GM19328 (cell line): Measurements from ENCODE around the gene SPTBN1.

Experiments used
- ATAC-seq: cut with Tn5 transposase; IDR thresholded peaks from one replicate; pipeline ENCODE4 v1.9.1; 2021; ENCODE audit warnings: mild to moderate bottlenecking, moderate library complexity; ENCODE audit not compliant: unreplicated experiment

The SPTBN1 gene

GRCh38 chr2:54432251-54433015 is 23.7 kb upstream of the SPTBN1 start:
- ATAC-seq = no peak

GRCh38 chr2:54434229-54434628 is 21.9 kb upstream of the SPTBN1 start:
- ATAC-seq = no peak

GRCh38 chr2:54434711-54435110 is 21.4 kb upstream of the SPTBN1 start:
- no peak for ATAC-seq

GRCh38 chr2:54435325-54436226 is 20.6 kb upstream of the SPTBN1 start:
- no peak for ATAC-seq

- no peak for ATAC-seq
Observed at GRCh38 chr2:54437588-54437987, 18.5 kb upstream of the SPTBN1 start.

- ATAC-seq = no peak
Observed at GRCh38 chr2:54438271-54438670, 17.9 kb upstream of the SPTBN1 start.

- ATAC-seq = no peak
Observed at GRCh38 chr2:54439582-54439981, 16.5 kb upstream of the SPTBN1 start.

- ATAC-seq = no peak
Observed at GRCh38 chr2:54440050-54440449, 16.1 kb upstream of the SPTBN1 start.

GRCh38 chr2:54444503-54444902 is 11.6 kb upstream of the SPTBN1 start:
- no peak for ATAC-seq

GRCh38 chr2:54446122-54446521 is 10.0 kb upstream of the SPTBN1 start:
- no peak for ATAC-seq

GRCh38 chr2:54446625-54447024 is 9.5 kb upstream of the SPTBN1 start:
- ATAC-seq = no peak

- no peak for ATAC-seq
Observed at GRCh38 chr2:54454548-54455130, 1.5 kb upstream of the SPTBN1 start.

- ATAC-seq = no peak
Observed at GRCh38 chr2:54455131-54455562, 980 bp upstream of the SPTBN1 start.

- ATAC-seq = no peak
Observed at GRCh38 chr2:54456362-54456611, 160 bp downstream of the SPTBN1 start.

GRCh38 chr2:54456612-54457322 is 640 bp downstream of the SPTBN1 start:
- ATAC-seq = no peak

- ATAC-seq = no peak
Observed at GRCh38 chr2:54457323-54458023, 1.3 kb downstream of the SPTBN1 start.

GRCh38 chr2:54459037-54459441 is 2.9 kb downstream of the SPTBN1 start:
- no peak for ATAC-seq

GRCh38 chr2:54461261-54461660 is 5.1 kb downstream of the SPTBN1 start:
- no peak for ATAC-seq

GRCh38 chr2:54464341-54464740 is 8.2 kb downstream of the SPTBN1 start:
- ATAC-seq = no peak

- no peak for ATAC-seq
Observed at GRCh38 chr2:54465143-54465542, 9.0 kb downstream of the SPTBN1 start.

- no peak for ATAC-seq
Observed at GRCh38 chr2:54466870-54467269, 10.7 kb downstream of the SPTBN1 start.
